Measurements from ENCODE around the gene CERS6. TPM values are rescaled to one million over a fixed set of nuclear protein-coding genes. Genes with fewer than 3 reads are reported as not detected.

The CERS6 gene
- total RNA-seq, 4 donors from 2014 or later = 45.0 to 61.2 (median 56.4) TPM

DNA sequence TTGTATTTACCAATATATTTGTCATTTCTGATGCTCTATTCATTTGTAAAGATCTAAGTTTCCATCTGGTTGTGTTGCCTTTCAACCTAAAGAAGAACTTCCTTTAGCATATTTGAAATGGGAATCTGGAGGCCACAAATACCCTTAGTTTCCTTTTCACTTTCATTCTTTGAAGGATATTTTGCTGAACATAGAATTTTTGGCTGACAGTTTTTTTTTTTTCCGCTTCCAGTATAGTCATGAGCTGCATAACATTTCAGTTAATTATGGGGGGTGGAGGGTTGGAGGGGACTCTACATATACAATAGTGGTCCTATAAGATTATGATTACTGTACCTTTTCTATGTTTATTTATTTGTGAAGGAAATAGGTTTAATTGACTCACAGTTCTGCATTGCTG, 83.9 kb downstream of the CERS6 start:
- Histone ChIP-seq H3K36me3 (no peaks in the 10 kb centered on the region), H3K9me3 (peaks cover 0 to 19% (median 0%) of the 10 kb centered on the region in 3 donors), H3K4me3 (no peak overlapping the region), H3K27ac (no peak overlapping the region), H3K27me3 (no peaks in the 10 kb centered on the region), H3K4me1 (peaks cover 0 to 10% (median 0%) of the 10 kb centered on the region in 3 donors)
- 100% methylated on average over 1 of the region's 1 CpG for WGBS, 2 donors (ENCODE audit: low coverage in 1 of 2)
- ATAC-seq = no peak
- no peak for TF ChIP-seq EP300 (IDR thresholded peaks at IDR 0.05)
- TF ChIP-seq, protein P1, sequence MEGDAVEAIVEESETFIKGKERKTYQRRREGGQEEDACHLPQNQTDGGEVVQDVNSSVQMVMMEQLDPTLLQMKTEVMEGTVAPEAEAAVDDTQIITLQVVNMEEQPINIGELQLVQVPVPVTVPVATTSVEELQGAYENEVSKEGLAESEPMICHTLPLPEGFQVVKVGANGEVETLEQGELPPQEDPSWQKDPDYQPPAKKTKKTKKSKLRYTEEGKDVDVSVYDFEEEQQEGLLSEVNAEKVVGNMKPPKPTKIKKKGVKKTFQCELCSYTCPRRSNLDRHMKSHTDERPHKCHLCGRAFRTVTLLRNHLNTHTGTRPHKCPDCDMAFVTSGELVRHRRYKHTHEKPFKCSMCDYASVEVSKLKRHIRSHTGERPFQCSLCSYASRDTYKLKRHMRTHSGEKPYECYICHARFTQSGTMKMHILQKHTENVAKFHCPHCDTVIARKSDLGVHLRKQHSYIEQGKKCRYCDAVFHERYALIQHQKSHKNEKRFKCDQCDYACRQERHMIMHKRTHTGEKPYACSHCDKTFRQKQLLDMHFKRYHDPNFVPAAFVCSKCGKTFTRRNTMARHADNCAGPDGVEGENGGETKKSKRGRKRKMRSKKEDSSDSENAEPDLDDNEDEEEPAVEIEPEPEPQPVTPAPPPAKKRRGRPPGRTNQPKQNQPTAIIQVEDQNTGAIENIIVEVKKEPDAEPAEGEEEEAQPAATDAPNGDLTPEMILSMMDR (IDR thresholded peaks at IDR 0.05) = no peak
- TF ChIP-seq POLR2AphosphoS5 (IDR thresholded peaks at IDR 0.05) = no peak
- TF ChIP-seq POLR2A (IDR thresholded peaks at IDR 0.05) = no peak

DNA sequence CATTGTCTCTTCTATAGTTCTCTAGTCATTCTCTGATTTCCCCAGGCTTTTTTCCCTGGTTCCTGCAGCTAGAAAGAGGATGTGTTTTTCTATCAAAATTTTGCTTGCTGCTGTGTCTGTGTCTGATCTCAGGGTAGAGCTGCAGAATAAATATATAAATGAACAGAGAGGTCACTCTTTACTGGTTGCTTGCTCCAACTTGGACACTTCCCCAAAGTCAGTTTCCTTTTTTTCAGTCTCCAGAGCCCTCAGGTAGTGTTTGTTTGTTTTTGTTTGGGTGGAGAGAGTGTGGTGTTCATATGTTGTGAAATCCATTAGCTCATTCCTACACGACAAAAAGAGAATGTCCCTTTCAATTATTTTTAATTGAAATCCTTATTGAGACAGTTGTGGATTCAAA, 85.8 kb downstream of the CERS6 start:
- Histone ChIP-seq H3K9me3 (peaks cover 0 to 19% (median 0%) of the 10 kb centered on the region in 3 donors), H3K27ac (no peak overlapping the region), H3K27me3 (no peaks in the 10 kb centered on the region), H3K36me3 (no peaks in the 10 kb centered on the region), H3K4me1 (peaks cover 0 to 19% (median 0%) of the 10 kb centered on the region in 3 donors), H3K4me3 (no peak overlapping the region)
- ATAC-seq = no peak
- WGBS, 2 donors (ENCODE audit: low coverage in 1 of 2) = 81% methylated on average over 1 of the region's 1 CpG; no CpG with 5 or more reads in 1 of the 2 donors
- TF ChIP-seq POLR2AphosphoS5 (IDR thresholded peaks at IDR 0.05) (no peak), POLR2A (IDR thresholded peaks at IDR 0.05) (no peak), EP300 (IDR thresholded peaks at IDR 0.05) (no peak)
- TF ChIP-seq, protein P1 (IDR thresholded peaks at IDR 0.05) = no peak

DNA sequence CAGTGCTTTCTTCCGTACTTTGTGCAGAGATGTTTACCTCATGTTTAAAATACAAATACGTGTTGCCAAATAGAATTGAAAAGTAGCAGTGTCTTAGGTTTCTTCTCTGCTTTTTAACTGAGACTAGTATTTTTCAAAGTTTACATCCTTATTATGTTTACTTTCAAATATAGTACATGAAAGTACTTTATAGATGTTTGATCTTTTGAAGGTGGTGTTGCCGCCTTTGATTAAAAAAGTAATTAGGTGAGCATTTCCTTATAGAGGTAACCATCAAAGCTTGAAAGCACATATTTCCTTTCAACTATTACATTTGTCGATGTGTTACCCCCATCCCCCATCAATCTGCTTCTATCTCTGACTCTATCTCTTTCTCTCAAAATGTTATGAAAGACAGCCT, 87.0 kb downstream of the CERS6 start:
- 72 to 88% methylated on average over 2 to 4 of the region's 4 CpGs for WGBS, 2 donors (ENCODE audit: low coverage in 1 of 2)
- H3K27ac ChIP-seq = no peak overlapping the region
- peaks cover 0 to 19% (median 0%) of the 10 kb centered on the region in 3 donors for H3K9me3 ChIP-seq
- peaks cover 0 to 6% of the 10 kb centered on the region in 2 donors for H3K36me3 ChIP-seq
- H3K4me3 ChIP-seq = no peak overlapping the region
- no peak for ATAC-seq
- no peaks in the 10 kb centered on the region for H3K27me3 ChIP-seq
- no peak for TF ChIP-seq POLR2AphosphoS5 (IDR thresholded peaks at IDR 0.05)
- TF ChIP-seq, protein P1 (IDR thresholded peaks at IDR 0.05) = no peak
- no peak for TF ChIP-seq EP300 (IDR thresholded peaks at IDR 0.05)
- TF ChIP-seq POLR2A (IDR thresholded peaks at IDR 0.05) = no peak
- H3K4me1 ChIP-seq = peaks cover 0 to 19% (median 0%) of the 10 kb centered on the region in 3 donors

GRCh38 chr2:168543935-168544334, 87.9 kb downstream of the CERS6 start:
- H3K4me1 ChIP-seq = peaks cover 0 to 19% (median 0%) of the 10 kb centered on the region in 3 donors
- 94 to 100% methylated on average over 1 of the region's 1 CpG for WGBS, 2 donors (ENCODE audit: low coverage in 1 of 2)
- no peaks in the 10 kb centered on the region for H3K27me3 ChIP-seq
- no peak for ATAC-seq
- no peak overlapping the region for H3K4me3 ChIP-seq
- H3K27ac ChIP-seq = no peak overlapping the region
- H3K36me3 ChIP-seq = peaks cover 0 to 8% of the 10 kb centered on the region in 2 donors
- H3K9me3 ChIP-seq = peaks cover 0 to 19% (median 0%) of the 10 kb centered on the region in 3 donors
- TF ChIP-seq POLR2A (IDR thresholded peaks at IDR 0.05) = no peak
- TF ChIP-seq, protein P1 (IDR thresholded peaks at IDR 0.05) = no peak

GRCh38 chr2:168545439-168546082, 89.5 kb downstream of the CERS6 start:
- H3K4me1 ChIP-seq = peaks cover 0 to 19% (median 0%) of the 10 kb centered on the region in 3 donors
- no peak overlapping the region for H3K27ac ChIP-seq
- no peaks in the 10 kb centered on the region for H3K27me3 ChIP-seq
- peak; percentile 70 for ATAC-seq
- H3K36me3 ChIP-seq = peaks cover 0 to 11% of the 10 kb centered on the region in 2 donors
- WGBS, 2 donors (ENCODE audit: low coverage in 1 of 2) = 80 to 82% methylated on average over 5 of the region's 5 CpGs
- TF ChIP-seq POLR2AphosphoS5 (IDR thresholded peaks at IDR 0.05) (peak; percentile 45), POLR2A (IDR thresholded peaks at IDR 0.05) (no peak)
- H3K9me3 ChIP-seq = peaks cover 0 to 6% (median 0%) of the 10 kb centered on the region in 3 donors
- no peak overlapping the region for H3K4me3 ChIP-seq
